Spinal cord (tissue), 10 donors: ENCODE measurements around the gene CUEDC1. TPM values are rescaled to one million over a fixed set of nuclear protein-coding genes. Genes with fewer than 3 reads are reported as not detected.
A peak's percentile ranks its signal among the peaks of the same experiment; 100 is the strongest.
"Not testable (repeated sequence)": the region's sequence is repeated elsewhere in the genome, so short reads cannot be mapped to it uniquely, and the experiment has no call there.

Experiments used
- DNase-seq, 6 donors: peaks; one replicate each; pipeline versions ENCODE4 v3.0.0 to v3.0.0-alpha.2; 2013 to 2015; ENCODE audit warnings: low spot score in 6 of 6, low read depth in 4 of 6
- H3K27ac ChIP-seq: one replicate; pipeline ENCODE4 v1.5.1; 2013; ENCODE audit warnings: low read depth, low read length, control low read depth
- H3K27me3 ChIP-seq: one replicate; pipeline ENCODE4 v1.6.1; 2013; ENCODE audit warnings: low read length; ENCODE audit not compliant: control insufficient read depth, insufficient read depth
- H3K36me3 ChIP-seq: one replicate; pipeline ENCODE4 v1.6.1; 2013; ENCODE audit warnings: low read length; ENCODE audit not compliant: control insufficient read depth, insufficient read depth
- H3K4me1 ChIP-seq: one replicate; pipeline ENCODE4 v1.6.1; 2013; ENCODE audit warnings: low read length; ENCODE audit not compliant: control insufficient read depth, insufficient read depth
- H3K4me3 ChIP-seq: one replicate; pipeline ENCODE4 v1.5.1; 2013; ENCODE audit warnings: low read depth, low read length, control low read depth
- H3K9me3 ChIP-seq: one replicate; pipeline ENCODE4 v1.6.1; 2013; ENCODE audit warnings: low read length; ENCODE audit not compliant: control insufficient read depth, insufficient read depth
- WGBS: methylation state at CpG from one replicate; pipeline ENCODE4 v1.1.5; 2013; ENCODE audit warnings: missing lambda C conversion rate; ENCODE audit not compliant: insufficient coverage; 5-methylcytosine and 5-hydroxymethylcytosine counted together
- polyA plus RNA-seq, 2 donors: library from polyadenylated mRNA; unstranded; fragments of 120-200 nt; gene quantifications; one replicate each; pipeline ENCODE4 v1.2.1, GENCODE V29; 2013; ENCODE audit not compliant: insufficient read length in 2 of 2
- total RNA-seq, 2 donors: library from RNA; depleted of rRNA in 1 of 2; stranded (reverse); fragments of 120-200 nt in 1 of 2; fragments of >200 nt in 1 of 2; gene quantifications; one replicate each; pipeline versions ENCODE4 v1.2.3 to v1.2.4, GENCODE V29; 2013 to 2014
- donor health status: healthy.

CUEDC1 gene
- total and polyA plus RNA-seq, 4 donors: 14.0 to 111 (median 63.8) TPM

DNA sequence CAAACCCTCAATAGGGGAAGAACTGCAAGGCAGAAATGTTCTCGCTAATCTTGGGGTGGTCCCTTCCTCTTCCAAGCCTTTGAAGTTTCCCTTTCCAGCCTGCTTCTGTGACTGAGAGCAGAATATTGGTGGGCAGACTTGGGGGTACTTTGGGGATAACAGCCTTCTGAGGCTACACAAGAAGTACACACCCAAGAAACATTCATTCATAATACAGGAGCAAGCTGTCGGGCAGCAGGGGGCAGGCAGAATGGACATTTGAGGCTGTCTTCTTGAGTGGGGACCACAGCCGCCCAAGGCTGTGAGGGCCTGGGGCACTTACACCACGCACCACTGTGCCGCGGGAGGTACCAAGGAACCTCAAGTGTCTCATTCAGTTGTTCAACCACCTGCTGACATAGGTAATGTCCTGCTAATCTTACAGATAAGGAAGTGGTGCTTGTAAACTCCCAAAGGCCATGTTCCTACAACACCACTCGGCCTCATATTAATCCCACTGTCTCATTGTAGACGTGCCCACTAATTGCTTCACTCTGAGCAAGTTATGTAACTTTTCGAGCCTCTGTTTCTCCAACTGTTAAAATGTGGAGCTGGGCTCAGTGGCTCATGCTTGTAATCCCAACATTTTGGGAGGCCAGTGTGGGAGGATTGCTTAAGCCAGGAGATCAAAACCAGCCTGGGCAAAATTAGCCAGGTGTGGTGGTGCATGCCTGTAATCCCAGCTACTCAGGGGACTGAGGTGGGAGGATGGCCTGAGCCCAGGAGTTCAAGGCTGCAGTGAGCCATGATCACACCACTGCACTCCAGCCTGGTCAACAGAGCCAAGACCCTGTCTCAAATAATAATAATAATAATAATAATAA, 102.9 kb downstream of the CUEDC1 start:
- Histone ChIP-seq H3K36me3 (peaks cover 9% of the 10 kb centered on the region), H3K4me3 (no peak overlapping the region), H3K9me3 (no peaks in the 10 kb centered on the region), H3K27me3 (no peaks in the 10 kb centered on the region), H3K27ac (no peak overlapping the region), H3K4me1 (peaks cover 10% of the 10 kb centered on the region)
- DNase-seq: no peak
- WGBS: 80% methylated on average over 6 of the region's 9 CpGs

DNA sequence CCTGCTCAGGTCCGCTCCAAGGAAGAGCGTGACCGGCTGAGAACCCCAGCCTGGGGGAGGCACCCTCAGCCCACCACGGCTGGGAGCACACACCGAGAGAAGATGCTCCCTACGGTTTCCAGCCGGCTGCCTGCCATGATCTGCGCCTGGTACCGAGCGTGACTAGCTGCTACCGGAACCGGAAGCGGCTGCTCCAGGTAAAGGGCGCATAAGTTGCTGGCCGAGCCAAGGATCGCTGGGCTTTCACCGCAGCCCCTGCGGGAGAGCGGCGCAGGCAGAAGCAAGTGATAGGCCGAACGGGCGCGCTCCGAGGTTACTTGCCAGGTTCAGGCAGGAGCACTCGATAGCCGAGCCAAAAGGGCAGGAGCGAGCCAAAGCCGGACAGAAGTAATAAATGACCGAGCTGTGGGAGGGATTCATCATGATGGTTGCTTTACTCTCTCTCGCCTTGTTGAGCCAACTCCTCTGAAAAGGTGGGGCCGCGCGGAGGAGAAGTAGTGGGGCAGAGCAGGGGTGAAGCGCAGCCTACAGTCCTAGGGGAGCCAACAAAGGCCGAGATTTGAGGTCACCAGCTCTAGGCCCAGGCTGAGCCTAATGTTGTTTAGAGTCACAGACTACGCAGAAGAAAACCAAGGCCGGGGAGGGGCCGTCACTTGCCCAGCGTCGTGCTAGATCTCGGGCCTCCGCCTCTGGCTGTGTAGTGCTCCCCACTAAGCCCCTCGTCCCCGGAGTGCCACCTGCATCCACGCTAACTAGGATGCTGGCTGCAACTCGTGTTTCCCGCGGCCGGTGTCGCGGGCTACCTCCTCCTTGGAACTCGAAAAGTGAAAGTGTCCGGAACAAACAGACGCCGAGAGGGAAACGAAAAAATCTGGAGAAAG, 105.1 kb downstream of the CUEDC1 start, which contains the start of gene MRPS23:
Gene MRPS23, minus strand, starts transcription at position 171 of the 881 bp plus-strand sequence. Its CDS starts 34 bp downstream, at position 137.
- Histone ChIP-seq H3K36me3 (peaks cover 13% of the 10 kb centered on the region), H3K4me1 (peaks cover 10% of the 10 kb centered on the region), H3K4me3 (peak within 1 kb of the TSS; percentile 96), H3K27ac (peak within 1 kb of the TSS; percentile 96), H3K27me3 (no peaks in the 10 kb centered on the region), H3K9me3 (no peaks in the 10 kb centered on the region)
- WGBS: 0% methylated on average over 53 of the region's 57 CpGs
- DNase-seq: peak; percentile 93 to 99 (median 96)

DNA sequence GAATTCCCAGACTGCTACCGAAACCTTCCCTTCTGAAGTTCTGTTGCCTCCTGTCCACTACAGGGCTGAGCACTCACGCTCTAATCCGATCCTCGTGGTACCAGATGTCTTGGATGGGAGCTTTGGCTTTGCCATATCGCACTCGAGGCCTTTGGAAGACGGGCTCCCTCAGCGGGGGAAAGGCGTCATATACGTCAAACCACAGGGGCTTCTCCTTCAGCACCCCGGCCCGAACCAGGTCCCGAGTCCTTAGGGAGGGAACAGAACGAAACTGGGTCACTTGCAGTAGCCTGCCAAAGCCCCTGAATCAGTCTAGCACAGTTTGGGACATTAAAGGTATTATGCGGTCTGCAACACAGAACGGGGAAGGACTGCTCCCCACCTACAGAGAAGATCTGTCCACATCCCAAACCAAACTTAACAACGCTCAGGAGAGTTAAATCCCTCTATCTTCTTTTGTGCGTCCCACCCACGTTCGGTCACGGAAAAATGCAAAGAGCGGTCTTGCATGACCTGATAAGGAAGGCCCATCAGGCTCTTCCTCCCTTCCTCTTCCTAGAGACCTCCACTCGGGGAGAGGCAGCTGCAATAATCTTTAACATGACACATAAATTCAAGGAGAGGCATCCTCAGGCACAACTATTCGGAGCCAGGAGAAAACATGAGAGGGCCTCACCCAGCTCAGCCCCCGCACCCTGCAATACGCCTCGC, 105.9 kb downstream of the CUEDC1 start:
- 16% methylated on average over 27 of the region's 27 CpGs for WGBS
- Histone ChIP-seq H3K36me3 (peaks cover 16% of the 10 kb centered on the region), H3K4me3 (peak overlapping the region; percentile 96), H3K27ac (peak overlapping the region; percentile 31), H3K4me1 (peaks cover 10% of the 10 kb centered on the region), H3K27me3 (no peaks in the 10 kb centered on the region), H3K9me3 (no peaks in the 10 kb centered on the region)
- no peak for DNase-seq

DNA sequence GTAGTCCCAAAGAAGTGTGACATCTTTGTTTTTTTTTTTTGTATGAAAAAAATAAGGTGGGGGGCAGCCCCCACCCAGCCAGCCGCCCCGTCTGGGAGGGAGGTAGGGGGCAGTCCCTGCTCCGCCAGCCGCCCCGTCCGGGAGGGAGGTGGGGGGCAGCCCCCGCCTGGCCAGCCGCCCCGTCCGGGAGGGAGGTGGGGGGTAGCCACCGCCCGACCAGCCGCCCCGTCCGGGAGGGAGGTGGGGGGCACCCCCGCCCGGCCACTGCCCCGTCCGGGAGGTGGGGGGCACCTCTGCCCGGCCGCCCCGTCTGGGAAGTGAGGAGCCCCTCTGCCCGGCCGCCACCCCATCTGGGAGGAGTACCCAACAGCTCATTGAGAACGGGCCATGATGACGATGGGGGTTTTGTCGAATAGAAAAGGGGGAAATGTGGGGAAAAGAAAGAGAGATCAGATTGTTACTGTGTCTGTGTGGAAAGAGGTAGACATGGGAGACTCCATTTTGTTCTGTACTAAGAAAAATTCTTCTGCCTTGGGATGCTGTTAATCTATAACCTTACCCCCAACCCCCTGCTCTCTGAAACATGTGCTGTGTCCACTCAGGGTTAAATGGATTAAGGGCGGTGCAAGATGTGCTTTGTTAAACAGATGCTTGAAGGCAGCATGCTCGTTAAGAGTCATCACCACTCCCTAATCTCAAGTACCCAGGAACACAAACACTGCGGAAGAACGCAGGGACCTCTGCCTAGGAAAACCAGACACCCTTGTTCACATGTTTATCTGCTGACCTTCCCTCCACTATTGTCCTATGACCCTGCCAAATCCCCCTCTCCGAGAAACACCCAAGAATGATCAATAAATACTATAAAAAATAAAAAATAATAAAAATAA, 108.9 kb downstream of the CUEDC1 start:
- not testable (repeated sequence) for H3K9me3 ChIP-seq
- H3K36me3 ChIP-seq: peaks cover 16% of the 10 kb centered on the region

DNA sequence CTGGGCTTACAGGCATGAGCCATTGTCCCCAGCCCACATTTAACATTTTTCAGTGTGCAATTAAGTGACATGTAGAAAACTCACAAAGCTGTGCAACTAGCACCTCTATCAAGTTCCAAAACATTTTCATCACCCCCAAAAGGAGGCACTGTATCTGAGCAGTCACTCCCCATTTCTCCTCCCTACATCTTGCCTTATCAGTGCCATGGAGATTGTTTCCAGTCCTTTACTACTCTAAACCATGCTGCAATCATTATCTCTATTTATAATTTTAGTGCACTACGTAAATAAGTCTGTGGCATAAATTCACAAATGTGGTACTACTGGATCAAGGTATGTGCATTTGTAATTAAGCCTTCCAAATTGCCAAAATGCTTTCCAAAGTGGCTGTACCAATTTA, 112.9 kb downstream of the CUEDC1 start:
- no CpG with 5 or more reads among the region's 1 CpG for WGBS
- Histone ChIP-seq H3K4me3 (no peak overlapping the region), H3K36me3 (peaks cover 25% of the 10 kb centered on the region), H3K27ac (no peak overlapping the region), H3K4me1 (no peaks in the 10 kb centered on the region), H3K9me3 (no peaks in the 10 kb centered on the region), H3K27me3 (no peaks in the 10 kb centered on the region)
- no peak for DNase-seq

More for the DNA sequence above, 108.9 kb downstream of the CUEDC1 start:
- DNase-seq, H3K27me3 ChIP-seq, H3K4me3 ChIP-seq, H3K4me1 ChIP-seq, H3K27ac ChIP-seq: not testable (repeated sequence)
- WGBS: 82% methylated on average over 2 of the region's 32 CpGs

DNA sequence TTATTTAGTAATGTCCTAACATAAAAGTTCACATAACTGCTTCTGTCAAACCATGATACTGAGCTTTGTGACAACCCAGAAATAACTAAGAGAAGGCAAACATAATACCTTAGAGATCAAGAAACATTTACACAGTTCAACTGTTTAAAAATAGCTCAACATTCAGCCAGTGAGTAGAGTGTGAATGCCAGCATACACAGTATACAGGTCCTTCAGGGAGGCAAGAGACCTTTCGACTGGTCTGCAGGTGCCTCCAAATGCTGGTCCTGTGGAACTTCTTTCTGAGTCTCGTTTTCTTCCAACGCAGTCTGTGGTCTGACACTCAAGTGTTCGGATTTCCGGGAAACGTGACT, 115.7 kb downstream of the CUEDC1 start:
- H3K27ac ChIP-seq: no peak overlapping the region
- no peak overlapping the region for H3K4me3 ChIP-seq
- no peak for DNase-seq
- peaks cover under 1% of the 10 kb centered on the region for H3K4me1 ChIP-seq
- no peaks in the 10 kb centered on the region for H3K27me3 ChIP-seq
- H3K9me3 ChIP-seq: no peaks in the 10 kb centered on the region
- WGBS: 100% methylated on average over 1 of the region's 6 CpGs
- peaks cover 20% of the 10 kb centered on the region for H3K36me3 ChIP-seq

DNA sequence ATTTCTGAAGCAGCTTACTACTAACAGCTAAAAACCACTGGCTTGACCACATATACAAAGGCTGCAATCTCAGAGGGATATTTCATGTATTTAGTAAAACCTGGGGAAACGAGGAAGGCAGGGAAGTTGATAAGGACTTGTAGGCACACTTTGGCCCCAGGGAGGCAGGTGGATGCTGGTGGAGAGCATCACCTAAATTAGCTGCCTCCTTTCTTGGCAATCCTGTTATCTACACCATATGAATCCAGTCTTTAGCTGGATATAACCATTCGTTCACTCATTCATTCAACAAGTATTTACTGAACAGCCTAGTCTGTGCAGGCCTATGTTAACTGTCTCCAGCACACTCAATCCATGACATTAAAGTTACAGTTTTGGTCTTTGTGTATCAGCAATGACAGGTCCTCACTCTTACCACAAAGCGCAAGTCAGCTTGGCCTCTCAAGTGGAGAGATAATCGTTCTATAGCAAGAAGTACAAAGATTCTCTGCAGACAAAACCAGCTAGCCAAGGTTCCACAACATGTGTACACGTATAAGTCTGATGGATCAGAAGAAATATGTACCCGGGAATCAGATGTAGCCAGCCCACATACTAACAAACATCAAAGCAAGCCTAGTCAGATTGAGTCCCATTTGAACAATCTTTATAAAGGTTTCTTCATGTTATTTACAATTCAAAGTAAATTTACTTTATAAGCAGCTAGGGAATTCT, 116.2 kb downstream of the CUEDC1 start:
- Histone ChIP-seq H3K27me3 (no peaks in the 10 kb centered on the region), H3K36me3 (peaks cover 18% of the 10 kb centered on the region), H3K9me3 (no peaks in the 10 kb centered on the region), H3K4me1 (peaks cover 5% of the 10 kb centered on the region), H3K4me3 (no peak overlapping the region), H3K27ac (no peak overlapping the region)
- 100% methylated on average over 2 of the region's 6 CpGs for WGBS
- no peak for DNase-seq

DNA sequence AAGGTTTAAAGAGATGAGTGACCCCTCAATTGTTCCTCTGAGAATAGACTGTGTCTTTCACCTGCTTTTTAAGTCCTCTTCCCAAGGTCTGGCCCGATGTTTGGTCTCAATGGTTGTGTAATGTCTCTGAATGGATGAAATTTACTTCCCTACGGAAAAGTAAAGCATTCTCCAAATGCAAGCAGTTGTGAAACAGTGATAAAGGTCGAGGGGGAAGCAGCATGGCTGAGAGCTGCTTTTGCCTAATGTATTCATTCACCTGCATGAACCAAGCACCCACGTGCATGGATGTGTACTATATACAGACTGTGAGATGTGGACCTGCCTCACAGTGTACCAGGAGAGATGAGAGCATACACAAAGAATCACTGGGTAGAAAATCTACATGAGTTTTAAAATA, 116.8 kb downstream of the CUEDC1 start:
- Histone ChIP-seq H3K27me3 (no peaks in the 10 kb centered on the region), H3K27ac (no peak overlapping the region), H3K36me3 (peaks cover 18% of the 10 kb centered on the region), H3K4me1 (peaks cover 7% of the 10 kb centered on the region), H3K9me3 (no peaks in the 10 kb centered on the region), H3K4me3 (no peak overlapping the region)
- no CpG with 5 or more reads among the region's 4 CpGs for WGBS
- DNase-seq: no peak
